A549 (cell line): Measurements from ENCODE around the gene CCDC57.

Source experiments
- CBX8 ChIP-seq: fragments of 200-600 bp; sonication (generic); IDR thresholded peaks from 2 replicates; pipeline ENCODE4 v1.6.1; 2016
- CEBPB ChIP-seq, 2 experiments: fragments of >200 bp in 1 of 2; sonication (Bioruptor Twin) in 1 of 2; formaldehyde crosslinking in 1 of 2; IDR thresholded peaks; 2 replicates each; pipeline ENCODE4 v1.6.1; 2012 to 2016
- CHD2 ChIP-seq: fragments of 150-350 bp; IDR thresholded peaks from 2 replicates; pipeline ENCODE4 v1.6.1; 2014; ENCODE audit warnings: low read length; ENCODE audit not compliant: partially characterized antibody
- E2F6 ChIP-seq: IDR thresholded peaks from 2 replicates; pipeline ENCODE4 v1.6.1; 2012; ENCODE audit warnings: low read depth, borderline replicate concordance
- ESRRA ChIP-seq: fragments of 150-350 bp; IDR thresholded peaks from 2 replicates; pipeline ENCODE4 v1.6.1; 2014; ENCODE audit warnings: mild to moderate bottlenecking, low read length, borderline replicate concordance
- JUN ChIP-seq, 2 experiments: fragments of >200 bp; sonication (Bioruptor Twin); formaldehyde crosslinking; IDR thresholded peaks; 2 replicates in 1 of 2; 3 replicates in 1 of 2; pipeline ENCODE4 v1.6.1; 2016 to 2017
- JUNB ChIP-seq: fragments of >200 bp; sonication (Bioruptor Twin); formaldehyde crosslinking; IDR thresholded peaks from 2 replicates; pipeline ENCODE4 v1.6.1; 2016
- MAX ChIP-seq: IDR thresholded peaks from 2 replicates; pipeline ENCODE4 v1.6.1; 2012
- MYC ChIP-seq: IDR thresholded peaks from 2 replicates; pipeline ENCODE4 v1.6.1; 2012; ENCODE audit warnings: mild to moderate bottlenecking, inconsistent platforms, low read length, improper control_type of control experiment, borderline replicate concordance
- POLR2A ChIP-seq: IDR thresholded peaks from 2 replicates; pipeline ENCODE4 v1.6.1; 2012; ENCODE audit warnings: mild to moderate bottlenecking, low read length
- RAD21 ChIP-seq, 2 experiments: fragments of >200 bp in 1 of 2; sonication (Bioruptor Twin) in 1 of 2; formaldehyde crosslinking in 1 of 2; IDR thresholded peaks in 1 of 2; conservative IDR thresholded peaks in 1 of 2; 2 replicates in 1 of 2; 3 replicates in 1 of 2; pipeline ENCODE4 v1.6.1; 2012 to 2018; ENCODE audit warnings: inconsistent platforms in 1 of 2
- SMC3 ChIP-seq: fragments of >200 bp; sonication (Bioruptor Twin); formaldehyde crosslinking; IDR thresholded peaks from 3 replicates; pipeline ENCODE4 v1.6.1; 2018; ENCODE audit warnings: inconsistent platforms
- USF2 ChIP-seq: fragments of 450-650 bp; IDR thresholded peaks from 2 replicates; pipeline ENCODE4 v1.6.1; 2014; ENCODE audit warnings: antibody characterized with exemption
- TF ChIP-seq, protein P1 (sequence below): fragments of >200 bp; sonication (Bioruptor Twin); formaldehyde crosslinking; IDR thresholded peaks from 3 replicates; pipeline ENCODE4 v1.5.1; 2016

- TF ChIP-seq, protein P1, sequence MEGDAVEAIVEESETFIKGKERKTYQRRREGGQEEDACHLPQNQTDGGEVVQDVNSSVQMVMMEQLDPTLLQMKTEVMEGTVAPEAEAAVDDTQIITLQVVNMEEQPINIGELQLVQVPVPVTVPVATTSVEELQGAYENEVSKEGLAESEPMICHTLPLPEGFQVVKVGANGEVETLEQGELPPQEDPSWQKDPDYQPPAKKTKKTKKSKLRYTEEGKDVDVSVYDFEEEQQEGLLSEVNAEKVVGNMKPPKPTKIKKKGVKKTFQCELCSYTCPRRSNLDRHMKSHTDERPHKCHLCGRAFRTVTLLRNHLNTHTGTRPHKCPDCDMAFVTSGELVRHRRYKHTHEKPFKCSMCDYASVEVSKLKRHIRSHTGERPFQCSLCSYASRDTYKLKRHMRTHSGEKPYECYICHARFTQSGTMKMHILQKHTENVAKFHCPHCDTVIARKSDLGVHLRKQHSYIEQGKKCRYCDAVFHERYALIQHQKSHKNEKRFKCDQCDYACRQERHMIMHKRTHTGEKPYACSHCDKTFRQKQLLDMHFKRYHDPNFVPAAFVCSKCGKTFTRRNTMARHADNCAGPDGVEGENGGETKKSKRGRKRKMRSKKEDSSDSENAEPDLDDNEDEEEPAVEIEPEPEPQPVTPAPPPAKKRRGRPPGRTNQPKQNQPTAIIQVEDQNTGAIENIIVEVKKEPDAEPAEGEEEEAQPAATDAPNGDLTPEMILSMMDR: no peak
- TF ChIP-seq POLR2A: no peak
- no peak for TF ChIP-seq MYC
- TF ChIP-seq SMC3: no peak
- TF ChIP-seq E2F6: no peak
- no peak for TF ChIP-seq CBX8
- TF ChIP-seq JUNB: no peak
- no peak for TF ChIP-seq CHD2
- no peak for TF ChIP-seq ESRRA
- TF ChIP-seq USF2: no peak
- no peak for TF ChIP-seq JUN (IDR thresholded peaks at IDR 0.05)
- TF ChIP-seq CEBPB (IDR thresholded peaks at IDR 0.05): no peak
- TF ChIP-seq MAX: no peak
- no peak for TF ChIP-seq RAD21 (conservative IDR thresholded peaks at IDR 0.05 in 1 of 2, IDR thresholded peaks at IDR 0.05 in 1 of 2)
These were observed 149.7 kb downstream of the CCDC57 start for GRCh38 chr17:82062984-82063368.
